Mucosa of descending colon (tissue), 3 donors: Measurements from ENCODE around the gene TM9SF1. TPM values are rescaled to one million over a fixed set of nuclear protein-coding genes. Genes with fewer than 3 reads are reported as not detected.
"Not testable (repeated sequence)": the region's sequence is repeated elsewhere in the genome, so short reads cannot be mapped to it uniquely, and the experiment has no call there.

Source experiments
- ATAC-seq: fragments of 200-7000 bp; cut with Tn5 transposase; one replicate; pipeline ENCODE4 v1.9.1; 2020; ENCODE audit warnings: mild to moderate bottlenecking, moderate library complexity
- DNase-seq, 3 donors: peaks; one replicate each; pipeline ENCODE4 v3.0.0-alpha.2; 2020
- H3K36me3 ChIP-seq: fragments of 200-600 bp; one replicate; pipeline ENCODE4 v1.8.0; 2021; ENCODE audit warnings: low read depth, mild to moderate bottlenecking
- H3K4me1 ChIP-seq: fragments of 200-600 bp; one replicate; pipeline ENCODE4 v1.8.0; 2021; ENCODE audit warnings: low read depth, mild to moderate bottlenecking
- H3K4me3 ChIP-seq: fragments of 200-600 bp; one replicate; pipeline ENCODE4 v1.8.0; 2021; ENCODE audit warnings: mild to moderate bottlenecking
- H3K9me3 ChIP-seq: fragments of 200-600 bp; one replicate; pipeline ENCODE4 v1.8.0; 2021; ENCODE audit warnings: mild to moderate bottlenecking
- intact Hi-C, 2 donors: fragments of 100-400 bp; cut with DNase I in 1 of 2; cut with micrococcal nuclease in 1 of 2; formaldehyde crosslinking; loops; one replicate each; pipeline versions ENCODE4 v1.11.0 to v1.11.1; 2022; cut with DNase I, micrococcal nuclease
- total RNA-seq, 3 donors: library from RNA; stranded (reverse); fragmentation: NEBNext Ultra II Directional in 2 of 3; extraction: Animal tissue kit (Norgen Biotek cat#: 25700) in 2 of 3; gene quantifications; one replicate each; pipeline versions ENCODE4 v1.2.1 to v1.2.4, GENCODE V29; 2021 to 2023
- TF ChIP-seq, protein P1 (sequence below): fragments of 200-600 bp; IDR thresholded peaks from one replicate; pipeline ENCODE4 v1.8.0; 2022; ENCODE audit warnings: antibody characterized with exemption, mild to moderate bottlenecking
- donor health status: DM: no; HTN: no; CAD: no; lungs with moderate emphysema.
- donor health status: DM: no; HTN: no; CAD: no.
- donor health status: DM: no; HTN: yes; CAD: no.

Gene TM9SF1
- total RNA-seq, 3 donors from 2014 or later = 41.7 to 49.1 (median 47.1) TPM

DNA sequence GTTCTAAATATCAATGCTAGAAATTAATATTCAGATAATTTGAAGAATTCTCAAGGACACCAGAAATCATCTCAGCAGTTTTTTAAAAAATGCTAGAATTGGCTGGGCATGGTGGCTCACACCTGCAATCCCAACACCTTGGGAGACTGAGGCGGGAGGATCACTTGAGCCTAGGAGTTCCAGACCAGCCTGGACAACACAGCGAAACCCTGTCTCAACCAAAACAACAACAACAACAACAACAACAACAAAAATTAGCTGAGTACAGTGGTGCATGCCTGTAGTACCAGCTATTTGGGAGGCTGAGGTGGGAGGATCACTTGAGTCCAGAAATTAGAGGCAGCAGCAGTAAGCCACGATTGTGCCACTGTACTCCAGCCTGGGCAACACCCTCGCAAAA lies 23.8 kb upstream of the TM9SF1 start:
- ATAC-seq = no peak
- no peaks in the 10 kb centered on the region for H3K9me3 ChIP-seq
- H3K4me3 ChIP-seq = no peak overlapping the region

GRCh38 chr14:24216876-24217275 lies 21.6 kb upstream of the TM9SF1 start:
- intact Hi-C loops, H3K36me3 ChIP-seq, H3K9me3 ChIP-seq, H3K4me3 ChIP-seq, DNase-seq, ATAC-seq: not testable (repeated sequence)
- peaks cover 19% of the 10 kb centered on the region for H3K4me1 ChIP-seq

More for the DNA sequence above, 23.8 kb upstream of the TM9SF1 start:
- H3K4me1 ChIP-seq = peaks cover 9% of the 10 kb centered on the region
- no peaks in the 10 kb centered on the region for H3K36me3 ChIP-seq
- TF ChIP-seq, protein P1, sequence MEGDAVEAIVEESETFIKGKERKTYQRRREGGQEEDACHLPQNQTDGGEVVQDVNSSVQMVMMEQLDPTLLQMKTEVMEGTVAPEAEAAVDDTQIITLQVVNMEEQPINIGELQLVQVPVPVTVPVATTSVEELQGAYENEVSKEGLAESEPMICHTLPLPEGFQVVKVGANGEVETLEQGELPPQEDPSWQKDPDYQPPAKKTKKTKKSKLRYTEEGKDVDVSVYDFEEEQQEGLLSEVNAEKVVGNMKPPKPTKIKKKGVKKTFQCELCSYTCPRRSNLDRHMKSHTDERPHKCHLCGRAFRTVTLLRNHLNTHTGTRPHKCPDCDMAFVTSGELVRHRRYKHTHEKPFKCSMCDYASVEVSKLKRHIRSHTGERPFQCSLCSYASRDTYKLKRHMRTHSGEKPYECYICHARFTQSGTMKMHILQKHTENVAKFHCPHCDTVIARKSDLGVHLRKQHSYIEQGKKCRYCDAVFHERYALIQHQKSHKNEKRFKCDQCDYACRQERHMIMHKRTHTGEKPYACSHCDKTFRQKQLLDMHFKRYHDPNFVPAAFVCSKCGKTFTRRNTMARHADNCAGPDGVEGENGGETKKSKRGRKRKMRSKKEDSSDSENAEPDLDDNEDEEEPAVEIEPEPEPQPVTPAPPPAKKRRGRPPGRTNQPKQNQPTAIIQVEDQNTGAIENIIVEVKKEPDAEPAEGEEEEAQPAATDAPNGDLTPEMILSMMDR = no peak
- DNase-seq = no peak
- intact Hi-C loops = no loop called here

DNA sequence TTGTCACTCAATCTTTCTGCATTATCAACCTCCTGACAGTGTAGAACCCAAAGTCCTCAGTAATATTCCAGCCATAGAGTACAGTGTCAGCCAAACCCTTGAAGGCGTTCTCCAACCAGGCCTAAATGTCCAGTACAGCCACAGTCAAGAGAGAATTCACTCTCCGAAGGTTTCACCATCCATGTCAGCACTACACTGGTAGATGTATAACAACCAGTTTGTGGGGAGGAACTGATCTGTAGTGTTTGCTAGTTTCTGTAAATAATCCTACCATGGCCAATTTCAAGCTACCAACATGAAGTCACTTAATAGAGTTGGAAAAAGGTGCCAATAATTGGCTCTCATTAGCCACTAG lies 21.1 kb upstream of the TM9SF1 start:
- intact Hi-C loops = no loop called here
- no peak for DNase-seq
- no peaks in the 10 kb centered on the region for H3K9me3 ChIP-seq
- H3K4me1 ChIP-seq = peaks cover 19% of the 10 kb centered on the region
- no peak overlapping the region for H3K4me3 ChIP-seq
- TF ChIP-seq, protein P1 = no peak
- no peak for ATAC-seq
- no peaks in the 10 kb centered on the region for H3K36me3 ChIP-seq

DNA sequence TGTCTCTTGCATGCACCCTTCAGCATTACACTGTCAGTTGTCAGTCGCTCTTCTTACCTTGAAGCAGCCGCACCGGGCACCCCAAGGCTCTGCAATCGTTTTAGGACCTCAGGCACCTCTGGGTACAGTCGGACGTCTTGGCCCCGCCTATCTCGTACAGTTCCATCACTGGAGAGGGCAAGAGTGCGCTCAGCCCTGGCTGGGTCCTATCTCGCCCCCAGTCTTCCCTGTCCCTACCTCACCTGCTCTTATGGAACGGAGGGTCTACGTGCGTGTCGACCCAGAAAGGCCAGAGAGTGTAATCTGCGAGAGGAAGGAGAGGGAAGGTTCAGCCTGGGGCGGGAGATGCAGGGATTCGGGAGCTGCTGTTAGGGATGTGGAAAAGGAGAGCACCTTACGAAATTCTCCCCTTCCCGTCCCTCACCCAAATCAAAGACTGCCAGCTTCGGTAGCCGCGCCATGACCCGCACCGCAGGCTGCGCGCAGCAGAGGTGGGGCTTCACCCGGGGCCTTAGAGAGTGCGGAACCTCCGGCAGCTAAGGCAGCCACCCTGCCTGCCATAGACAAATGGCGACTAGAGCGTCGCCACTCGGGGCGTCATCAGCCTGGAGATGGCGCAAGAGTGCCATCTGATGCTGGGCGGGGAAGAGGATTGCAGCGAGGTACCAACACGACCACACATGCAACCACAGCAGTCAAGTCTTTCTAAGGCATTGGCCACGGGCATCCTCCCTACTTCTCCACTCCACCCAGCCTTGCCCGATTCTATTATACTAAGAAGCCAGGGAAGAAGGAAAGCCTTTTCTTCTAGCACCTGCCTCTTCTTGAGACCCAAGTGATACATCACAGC lies 20.5 kb upstream of the TM9SF1 start, which contains the start of gene MDP1:
MDP1 (minus strand) TSS at position 572 of the 850 bp plus-strand sequence; CDS start at position 461, 111 bp downstream.
- TF ChIP-seq, protein P1 = peak; percentile 31
- Histone ChIP-seq H3K9me3 (no peaks in the 10 kb centered on the region), H3K4me3 (peak within 1 kb of the TSS; percentile 74), H3K36me3 (no peaks in the 10 kb centered on the region), H3K4me1 (peaks cover 19% of the 10 kb centered on the region)
- DNase-seq (peak; percentile 91), ATAC-seq (peak; percentile 86)
- intact Hi-C loops = no loop called here

DNA sequence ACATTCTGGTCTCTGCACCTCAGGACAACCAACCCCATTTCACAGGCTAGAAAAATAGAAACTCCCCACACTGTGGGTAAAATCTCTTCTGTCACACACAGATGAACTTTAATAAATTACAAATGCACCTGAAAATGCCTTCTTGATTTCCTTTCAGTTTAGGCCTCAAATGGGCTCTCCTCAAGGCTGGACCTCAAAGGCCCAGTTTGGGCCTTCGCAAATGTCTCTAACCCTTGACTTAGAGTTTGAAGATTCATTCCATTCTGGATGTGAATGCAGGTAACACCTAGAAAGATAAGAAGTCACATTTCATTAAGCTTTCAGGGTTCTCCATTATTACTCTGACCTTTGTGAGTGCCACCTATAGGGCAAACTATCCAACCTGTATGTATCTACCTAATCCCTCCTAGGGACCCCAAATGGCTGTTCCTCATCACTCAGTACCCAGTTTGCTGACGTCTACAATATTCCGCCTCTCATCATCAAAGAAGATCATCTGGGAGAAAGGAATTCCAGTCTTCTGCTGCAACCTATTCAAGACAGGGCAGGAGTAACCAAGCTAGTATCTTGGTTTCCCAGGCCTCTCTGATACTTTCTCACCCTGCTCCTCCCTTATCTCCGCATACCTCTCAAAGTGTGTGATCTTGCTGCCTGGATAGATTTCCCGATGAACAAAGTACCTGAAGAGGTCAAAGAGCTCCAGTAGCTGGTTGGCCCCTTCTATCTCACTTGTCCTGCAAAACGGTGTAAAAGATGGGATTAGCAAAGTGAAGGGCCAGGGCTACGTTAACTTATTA lies 18.8 kb upstream of the TM9SF1 start:
- intact Hi-C loops = no loop called here
- no peaks in the 10 kb centered on the region for H3K9me3 ChIP-seq
- ATAC-seq (no peak), DNase-seq (no peak)
- TF ChIP-seq, protein P1 = no peak
- H3K4me3 ChIP-seq = no peak overlapping the region
- peaks cover 19% of the 10 kb centered on the region for H3K4me1 ChIP-seq
- peaks cover 3% of the 10 kb centered on the region for H3K36me3 ChIP-seq
